K562 (cell line): Measurements from ENCODE around the gene LRRFIP2.

Source experiments
- NFYB ChIP-seq: IDR thresholded peaks from 2 replicates; pipeline ENCODE4 v1.6.1; 2011; ENCODE audit warnings: mild to moderate bottlenecking, moderate library complexity; ENCODE audit not compliant: insufficient read length; ENCODE audit errors: extremely low read depth
- TF ChIP-seq, protein P1 (sequence below): conservative IDR thresholded peaks from 2 replicates; pipeline ENCODE4 v1.6.1; 2011; ENCODE audit warnings: low read depth, mild to moderate bottlenecking, low read length; ENCODE audit not compliant: control insufficient read depth

DNA sequence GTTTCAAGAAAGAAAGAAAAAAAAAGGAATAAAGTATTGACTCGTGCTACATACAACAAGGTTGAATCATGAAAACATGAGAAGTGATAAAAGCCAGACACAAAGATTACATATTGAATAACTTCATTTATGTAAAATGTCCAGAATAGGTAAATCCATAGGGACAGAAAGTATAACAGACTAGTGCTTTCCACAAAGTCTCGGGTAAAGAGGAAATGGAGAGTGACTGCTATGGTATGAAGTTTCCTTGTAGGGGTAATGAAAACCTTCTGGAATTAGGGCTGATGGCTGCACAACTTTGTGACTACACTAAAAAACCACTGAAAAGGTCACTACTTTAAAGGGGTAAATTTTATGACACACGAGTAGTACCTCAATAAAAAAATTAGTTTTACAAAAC, 13.0 kb downstream of the LRRFIP2 start:
- TF ChIP-seq, protein P1, sequence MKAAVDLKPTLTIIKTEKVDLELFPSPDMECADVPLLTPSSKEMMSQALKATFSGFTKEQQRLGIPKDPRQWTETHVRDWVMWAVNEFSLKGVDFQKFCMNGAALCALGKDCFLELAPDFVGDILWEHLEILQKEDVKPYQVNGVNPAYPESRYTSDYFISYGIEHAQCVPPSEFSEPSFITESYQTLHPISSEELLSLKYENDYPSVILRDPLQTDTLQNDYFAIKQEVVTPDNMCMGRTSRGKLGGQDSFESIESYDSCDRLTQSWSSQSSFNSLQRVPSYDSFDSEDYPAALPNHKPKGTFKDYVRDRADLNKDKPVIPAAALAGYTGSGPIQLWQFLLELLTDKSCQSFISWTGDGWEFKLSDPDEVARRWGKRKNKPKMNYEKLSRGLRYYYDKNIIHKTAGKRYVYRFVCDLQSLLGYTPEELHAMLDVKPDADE = no peak
- TF ChIP-seq NFYB = no peak
